ENCODE data around the gene NOTCH1. TPM values are rescaled to one million over a fixed set of nuclear protein-coding genes. Genes with fewer than 3 reads are reported as not detected.

NOTCH1 gene
- total RNA-seq, 2 experiments from 2014 or later: 45.7 to 47.6 TPM

- Mint-ChIP-seq H3K9me3 (no peaks in the 10 kb centered on the region), H3K4me3 (no peak overlapping the region), H3K27ac (no peak overlapping the region), H3K36me3 (ENCODE audit: low read depth) (peaks cover 17% of the 10 kb centered on the region), H3K4me1 (ENCODE audit: low read depth) (no peaks in the 10 kb centered on the region), H3K27me3 (no peaks in the 10 kb centered on the region)
- TF ChIP-seq CTCF (IDR thresholded peaks at IDR 0.05): no peak
- POLR2A ChIA-PET: interaction anchor here (0.5 kb wide), 1 partner anchor 551 kb away, joined by 3 read pairs; no protein-coding TSS in a partner anchor
- no peak for DNase-seq
- CTCF ChIA-PET: no interaction called here
- intact Hi-C loops (cut with micrococcal nuclease): no loop called here
- ATAC-seq: no peak
Observed at GRCh38 chr9:136508729-136509500, 36.9 kb downstream of the NOTCH1 start.

GRCh38 chr9:136507992-136508375 is 37.9 kb downstream of the NOTCH1 start:
- TF ChIP-seq CTCF (IDR thresholded peaks at IDR 0.05): no peak
- H3K4me3 Mint-ChIP-seq: no peak overlapping the region
- no peaks in the 10 kb centered on the region for H3K27me3 Mint-ChIP-seq
- intact Hi-C loops (cut with micrococcal nuclease): no loop called here
- DNase-seq (no peak), ATAC-seq (no peak)
- H3K36me3 Mint-ChIP-seq (ENCODE audit: low read depth): peaks cover 11% of the 10 kb centered on the region
- H3K4me1 Mint-ChIP-seq (ENCODE audit: low read depth): no peaks in the 10 kb centered on the region
- ChIA-PET POLR2A (no interaction called here), CTCF (no interaction called here)
- H3K9me3 Mint-ChIP-seq: no peaks in the 10 kb centered on the region
- H3K27ac Mint-ChIP-seq: no peak overlapping the region

- DNase-seq (no peak), ATAC-seq (peak; percentile 17)
- intact Hi-C loops (cut with micrococcal nuclease): no loop called here
- POLR2A ChIA-PET: no interaction called here
- Mint-ChIP-seq H3K27ac (no peak overlapping the region), H3K4me3 (no peak overlapping the region), H3K36me3 (ENCODE audit: low read depth) (peaks cover 11% of the 10 kb centered on the region), H3K27me3 (no peaks in the 10 kb centered on the region), H3K4me1 (ENCODE audit: low read depth) (no peaks in the 10 kb centered on the region), H3K9me3 (no peaks in the 10 kb centered on the region)
- TF ChIP-seq CTCF (IDR thresholded peaks at IDR 0.05): no peak
- CTCF ChIA-PET: no interaction called here
Observed at GRCh38 chr9:136507221-136507991, 38.4 kb downstream of the NOTCH1 start.

GRCh38 chr9:136506425-136506824 is 39.4 kb downstream of the NOTCH1 start:
- no peak for DNase-seq
- H3K27ac Mint-ChIP-seq: no peak overlapping the region
- peaks cover 10% of the 10 kb centered on the region for H3K36me3 Mint-ChIP-seq (ENCODE audit: low read depth)
- no peaks in the 10 kb centered on the region for H3K9me3 Mint-ChIP-seq
- H3K27me3 Mint-ChIP-seq: no peaks in the 10 kb centered on the region
- intact Hi-C loops (cut with micrococcal nuclease): no loop called here
- ChIA-PET POLR2A (no interaction called here), CTCF (no interaction called here)
- no peak for TF ChIP-seq CTCF (IDR thresholded peaks at IDR 0.05)
- ATAC-seq: no peak
- no peak overlapping the region for H3K4me3 Mint-ChIP-seq
- H3K4me1 Mint-ChIP-seq (ENCODE audit: low read depth): no peaks in the 10 kb centered on the region

Measured in activated CD8-positive, alpha-beta T cell treated with anti-CD3 and anti-CD28 coated beads for 36 hours (primary cell).